Endothelial cell of umbilical vein (primary cell): ENCODE measurements around the gene C5. TPM values are rescaled to one million over a fixed set of nuclear protein-coding genes. Genes with fewer than 3 reads are reported as not detected.

Source experiments
- BruUV-seq: library from RNA; stranded (reverse); fragments of 400-500 nt; replicated peaks from 2 replicates; lab custom pipeline; 2021; lab: Mats Ljungman, UMichigan
- CTCF ChIA-PET: fragments of 300-600, 350-600 bp; sonication (Branson Sonifier 250); formaldehyde crosslinking; loops from one replicate; lab custom pipeline; 2021; ENCODE audit warnings: antibody characterized with exemption, inconsistent platforms; lab: Charles Lee
- POLR2A ChIA-PET: fragments of 300-600, 350-600 bp; sonication (Branson Sonifier 250); formaldehyde crosslinking; loops from one replicate; lab custom pipeline; 2021; ENCODE audit warnings: antibody characterized with exemption, inconsistent platforms; lab: Charles Lee
- DNase-seq: peaks from one replicate; pipeline ENCODE4 v3.0.0-alpha.2; 2011; ENCODE audit warnings: low read depth, low spot score
- FAIRE-seq: peaks from 2 replicates; lab custom pipeline; 2011; peaks lifted over from hg19 to GRCh38; lab: Jason Lieb, UNC
- H2AFZ ChIP-seq: 2 replicates; pipeline ENCODE4 v1.6.0; 2012; ENCODE audit warnings: low read depth, low read length, control low read depth, inconsistent platforms
- H3K27ac ChIP-seq: 2 replicates; pipeline ENCODE4 v1.5.1; 2011; ENCODE audit warnings: low read depth, mild to moderate bottlenecking, control low read depth, low read length, moderate library complexity; ENCODE audit not compliant: insufficient read depth
- H3K27me3 ChIP-seq, 2 experiments: 2 replicates each; pipeline versions ENCODE4 v1.6.0 to v1.6.1; 2011; ENCODE audit warnings: low read length in 2 of 2, mixed read lengths in 1 of 2; ENCODE audit not compliant: control insufficient read depth in 2 of 2, insufficient read depth in 2 of 2
- H3K36me3 ChIP-seq, 2 experiments: 2 replicates in 1 of 2; 3 replicates in 1 of 2; pipeline ENCODE4 v1.5.1; 2011; ENCODE audit warnings: low read length in 2 of 2, mild to moderate bottlenecking in 1 of 2, moderate library complexity in 1 of 2; ENCODE audit not compliant: control insufficient read depth in 2 of 2, insufficient read depth in 2 of 2; ENCODE audit errors: extremely low read depth in 1 of 2
- H3K4me1 ChIP-seq: 3 replicates; pipeline ENCODE4 v1.5.1; 2011; ENCODE audit warnings: mild to moderate bottlenecking, low read length; ENCODE audit not compliant: control insufficient read depth, insufficient read depth; ENCODE audit errors: extremely low read depth
- H3K4me2 ChIP-seq: 2 replicates; pipeline ENCODE4 v1.6.1; 2011; ENCODE audit warnings: low read length, control low read depth, mixed read lengths; ENCODE audit not compliant: insufficient read depth
- H3K4me3 ChIP-seq, 3 experiments: fragments of 200-600 bp in 1 of 3; sonication (generic), shearing (Covaris generic) in 1 of 3; replicated peaks in 1 of 3; 2 replicates each; pipeline ENCODE4 v1.5.1; 2011 to 2016; ENCODE audit warnings: control low read depth in 3 of 3, low read length in 3 of 3, mild to moderate bottlenecking in 2 of 3, inconsistent platforms in 1 of 3, low read depth in 1 of 3, moderate library complexity in 1 of 3; ENCODE audit not compliant: insufficient read depth in 1 of 3
- H3K79me2 ChIP-seq: 2 replicates; pipeline ENCODE4 v1.6.0; 2012; ENCODE audit warnings: low read length, inconsistent platforms; ENCODE audit not compliant: control insufficient read depth, insufficient read depth
- H3K9ac ChIP-seq: replicated peaks from 2 replicates; pipeline ENCODE3; 2011; ENCODE audit warnings: low read length, control low read depth; ENCODE audit not compliant: insufficient read depth; ENCODE audit errors: extremely low read depth
- H3K9me1 ChIP-seq: replicated peaks from 3 replicates; pipeline ENCODE4 v1.6.0; 2011; ENCODE audit warnings: mild to moderate bottlenecking, low read length; ENCODE audit not compliant: control insufficient read depth, insufficient read depth; ENCODE audit errors: extremely low read depth
- H3K9me3 ChIP-seq: replicated peaks from 2 replicates; pipeline ENCODE4 v1.5.1; 2012; ENCODE audit warnings: low read length, inconsistent platforms; ENCODE audit not compliant: control insufficient read depth, insufficient read depth
- H4K20me1 ChIP-seq: replicated peaks from 2 replicates; pipeline ENCODE3; 2011; ENCODE audit warnings: mild to moderate bottlenecking, low read length; ENCODE audit not compliant: control insufficient read depth, insufficient read depth; ENCODE audit errors: extremely low read depth
- CTCF ChIP-seq, 2 donors: IDR thresholded peaks; 1 replicate in 1 of 2; 2 replicates in 1 of 2; pipeline ENCODE4 v1.5.1; 2011; ENCODE audit warnings: low read length in 2 of 2, mild to moderate bottlenecking in 2 of 2, moderate library complexity in 2 of 2, control low read depth in 1 of 2, inconsistent platforms in 1 of 2, low read depth in 1 of 2; ENCODE audit not compliant: insufficient read depth in 1 of 2; ENCODE audit errors: extremely low read depth in 1 of 2
- EZH2 ChIP-seq: IDR thresholded peaks from 2 replicates; pipeline ENCODE4 v1.6.1; 2012; ENCODE audit warnings: borderline replicate concordance, low read depth, mild to moderate bottlenecking, moderate library complexity, low read length, inconsistent platforms; ENCODE audit not compliant: severe bottlenecking
- FOS ChIP-seq: IDR thresholded peaks from 2 replicates; pipeline ENCODE4 v1.6.1; 2011; ENCODE audit warnings: mild to moderate bottlenecking, low read length, moderate library complexity, borderline replicate concordance; ENCODE audit not compliant: insufficient read depth
- GATA2 ChIP-seq: IDR thresholded peaks from 2 replicates; pipeline ENCODE4 v1.7.0; 2011; ENCODE audit warnings: low read depth, mild to moderate bottlenecking, moderate library complexity, mixed read lengths, low read length; ENCODE audit not compliant: insufficient read length, insufficient read depth
- JUN ChIP-seq: IDR thresholded peaks from 2 replicates; pipeline ENCODE4 v1.6.1; 2011; ENCODE audit warnings: borderline replicate concordance, low read depth; ENCODE audit not compliant: insufficient read length, insufficient read depth
- MYC ChIP-seq: IDR thresholded peaks from one replicate; pipeline ENCODE4 v1.6.1; 2011; ENCODE audit warnings: mild to moderate bottlenecking, low read depth, low read length
- POLR2A ChIP-seq: IDR thresholded peaks from 2 replicates; pipeline ENCODE4 v1.6.1; 2012; ENCODE audit warnings: low read depth, mild to moderate bottlenecking, control low read depth, low read length
- POLR2AphosphoS5 ChIP-seq: IDR thresholded peaks from 2 replicates; pipeline ENCODE4 v1.6.1; 2012; ENCODE audit warnings: low read depth, mild to moderate bottlenecking, control low read depth, low read length, moderate library complexity; ENCODE audit not compliant: insufficient read depth
- dilution Hi-C: fragments of 300-500 bp; cut with MboI; formaldehyde crosslinking; loops from one replicate; pipeline ENCODE4 v1.15.0; 2019; ENCODE audit warnings: low sequenced_read_pairs; ENCODE audit not compliant: extremely low pct_ligation_motif_present
- intact Hi-C: fragments of 100-400 bp; cut with micrococcal nuclease; formaldehyde crosslinking; loops from one replicate; pipeline ENCODE4 v1.10.0; 2022
- polyA plus RNA-seq, 4 experiments: library from polyadenylated mRNA; depleted of rRNA in 3 of 4; stranded (reverse) in 3 of 4; unstranded in 1 of 4; fragments of >200 nt; gene quantifications; 2 replicates each; pipeline versions ENCODE4 v1.2.1 to v1.2.3, GENCODE V29; 2011 to 2012; ENCODE audit warnings: missing spikeins in 1 of 4
- total RNA-seq: library from RNA; stranded (reverse); gene quantifications from 2 replicates; pipeline ENCODE4 v1.2.3, GENCODE V29; 2021
- TF ChIP-seq, protein P1 (sequence below): IDR thresholded peaks from 2 replicates; pipeline ENCODE4 v1.6.1; 2011; ENCODE audit not compliant: insufficient read depth, insufficient read length

Gene C5
- total and polyA plus RNA-seq, 2 donors (not counting 3 experiments of a cell fraction or from before 2014, with no cell fraction given) = 0.79 to 1.6 TPM

DNA sequence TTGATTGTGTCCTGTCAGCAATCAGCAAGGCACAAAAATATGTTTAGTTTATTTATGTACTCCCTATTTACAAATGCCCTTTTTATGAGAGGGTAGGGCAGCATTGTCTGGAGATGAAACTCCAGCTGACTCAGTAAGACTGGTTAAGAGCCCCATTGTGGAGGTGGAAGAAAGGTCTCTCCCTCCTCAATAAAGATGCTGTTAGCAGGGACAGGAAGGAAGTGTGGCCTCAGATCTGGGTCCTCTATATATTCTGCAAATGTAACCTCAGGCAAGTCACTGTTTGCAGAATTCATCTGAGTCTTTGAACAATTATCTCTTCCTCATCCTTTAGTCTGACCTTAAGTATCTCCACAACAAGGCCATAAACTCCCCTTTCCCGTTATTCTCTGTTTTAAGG lies 75.2 kb downstream of the C5 start:
- no TSS peak for BruUV-seq
- intact Hi-C loops (no loop called here), dilution Hi-C loops (no loop called here)
- Histone ChIP-seq H3K4me3 (no peak overlapping the region), H3K9me3 (no peaks in the 10 kb centered on the region), H2AFZ (no peak overlapping the region), H4K20me1 (no peaks in the 10 kb centered on the region), H3K9me1 (no peaks in the 10 kb centered on the region), H3K79me2 (no peaks in the 10 kb centered on the region), H3K27ac (no peak overlapping the region), H3K4me1 (no peaks in the 10 kb centered on the region), H3K27me3 (no peaks in the 10 kb centered on the region), H3K36me3 (no peaks in the 10 kb centered on the region), H3K9ac (no peak overlapping the region), H3K4me2 (no peak overlapping the region)
- FAIRE-seq (no peak), DNase-seq (no peak)
- TF ChIP-seq POLR2A (no peak), GATA2 (no peak), EZH2 (no peak), MYC (no peak), JUN (no peak), FOS (no peak), CTCF (IDR thresholded peaks at IDR 0.05; ENCODE audit: extremely low read depth in 1 of 2, insufficient read depth in 1 of 2, low read depth in 1 of 2, low read length in 2 of 2) (no peak), POLR2AphosphoS5 (no peak)
- TF ChIP-seq, protein P1, sequence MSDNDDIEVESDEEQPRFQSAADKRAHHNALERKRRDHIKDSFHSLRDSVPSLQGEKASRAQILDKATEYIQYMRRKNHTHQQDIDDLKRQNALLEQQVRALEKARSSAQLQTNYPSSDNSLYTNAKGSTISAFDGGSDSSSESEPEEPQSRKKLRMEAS = no peak
- POLR2A ChIA-PET = no interaction called here
- CTCF ChIA-PET = no interaction called here
